ENCODE results near the gene LSS.
"Not testable (repeated sequence)": the region's sequence is repeated elsewhere in the genome, so short reads cannot be mapped to it uniquely, and the experiment has no call there.

The LSS gene

GRCh38 chr21:46245213-46245915 is 16.8 kb upstream of the LSS start:
- DNase-seq: no peak

DNA sequence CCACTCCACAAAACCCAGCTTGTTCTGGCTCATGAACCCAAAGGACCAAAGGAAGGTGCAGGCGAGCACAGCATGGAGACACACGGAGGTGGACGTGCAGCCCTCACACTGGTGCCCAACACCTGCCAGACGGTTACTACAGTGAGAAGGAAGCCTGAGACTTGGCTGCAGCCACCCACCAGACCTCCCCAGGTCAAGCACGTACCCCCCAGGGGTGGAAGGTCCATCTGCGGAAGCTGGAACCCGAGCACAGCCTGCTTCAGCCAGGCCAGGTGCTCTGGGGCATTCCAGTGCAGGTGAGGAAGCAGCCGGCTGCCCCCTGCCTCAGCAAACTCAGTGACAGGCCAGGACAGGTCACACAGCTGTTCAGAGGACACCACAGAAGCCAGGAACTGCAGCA is 16.0 kb upstream of the LSS start:
- DNase-seq: no peak

GRCh38 chr21:46243960-46244361 is 15.4 kb upstream of the LSS start:
- DNase-seq: no peak

DNA sequence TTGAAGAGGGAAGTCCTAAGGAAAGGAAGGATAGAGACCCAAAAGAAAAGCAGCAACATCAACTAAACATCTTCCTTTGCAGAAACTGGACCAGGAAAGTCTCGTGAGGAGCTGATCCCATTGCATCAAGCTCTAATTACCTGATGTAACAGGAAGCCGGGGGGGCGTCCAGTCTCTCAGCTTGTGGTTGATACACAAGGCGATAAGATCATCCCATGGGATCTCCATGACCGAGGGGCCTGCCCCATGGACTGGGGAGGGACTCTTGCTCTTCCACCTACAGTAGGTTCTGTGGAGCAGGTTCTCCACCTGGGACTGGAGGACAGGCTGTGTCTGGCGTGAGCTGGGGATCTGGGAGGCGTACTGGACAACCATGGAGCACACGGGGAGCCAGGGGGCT is 14.8 kb upstream of the LSS start:
- peak; percentile 43 for DNase-seq

- not testable (repeated sequence) for DNase-seq
These were observed 13.0 kb upstream of the LSS start for GRCh38 chr21:46241577-46241976.

- no peak for DNase-seq
These were observed 11.3 kb upstream of the LSS start for GRCh38 chr21:46239817-46240325.

DNA sequence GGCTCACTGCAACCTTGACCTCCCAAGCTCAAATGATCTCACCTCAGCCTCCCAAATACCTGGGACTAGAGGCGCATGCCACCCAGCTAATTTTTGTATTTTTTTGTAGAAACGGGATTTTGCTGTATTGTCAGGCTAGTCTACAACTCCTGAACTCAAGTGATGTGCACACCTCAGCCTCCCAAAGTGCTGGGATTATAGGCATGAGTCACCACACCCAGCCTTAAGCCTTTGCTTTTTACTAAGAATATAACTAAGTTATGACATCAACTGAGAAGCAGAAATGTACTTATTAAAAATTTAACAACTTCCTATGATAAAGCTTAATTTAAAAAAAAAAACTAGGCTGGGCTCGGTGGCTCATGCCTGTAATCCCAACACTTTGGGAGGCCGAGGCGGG is 8.9 kb upstream of the LSS start:
- DNase-seq: no peak

GRCh38 chr21:46234436-46234950 is 5.9 kb upstream of the LSS start:
- no peak for DNase-seq

GRCh38 chr21:46229923-46230260 is 1.3 kb upstream of the LSS start:
- no peak for DNase-seq

- no peak for DNase-seq
These were observed 754 bp upstream of the LSS start for GRCh38 chr21:46229133-46229922.

DNA sequence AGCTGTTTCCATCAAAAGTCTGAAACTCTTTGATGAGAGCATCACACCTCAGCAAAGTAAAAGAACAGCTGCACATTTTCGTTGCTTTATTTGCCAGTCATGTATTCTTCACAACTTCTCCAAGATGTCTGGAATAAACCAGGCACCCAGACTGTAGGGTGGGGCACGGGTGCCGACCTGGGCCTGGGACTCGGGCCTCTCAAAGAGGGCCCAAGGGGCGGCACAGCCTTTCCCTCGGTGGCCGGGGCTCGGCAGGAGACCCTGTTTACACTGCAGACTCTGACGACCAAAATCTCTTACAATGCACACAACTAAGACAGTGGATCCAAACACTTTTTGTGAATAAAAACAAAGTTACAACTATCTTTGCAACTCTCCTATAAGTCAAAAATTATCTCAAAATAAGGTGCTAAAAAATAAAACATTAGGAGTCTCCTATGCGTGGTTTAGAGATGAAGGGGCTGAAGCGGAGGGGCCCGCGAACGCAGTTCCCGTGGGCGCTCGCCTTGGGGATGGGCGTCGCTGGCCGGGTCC is 696 bp downstream of the LSS start:
- no peak for DNase-seq

DNA sequence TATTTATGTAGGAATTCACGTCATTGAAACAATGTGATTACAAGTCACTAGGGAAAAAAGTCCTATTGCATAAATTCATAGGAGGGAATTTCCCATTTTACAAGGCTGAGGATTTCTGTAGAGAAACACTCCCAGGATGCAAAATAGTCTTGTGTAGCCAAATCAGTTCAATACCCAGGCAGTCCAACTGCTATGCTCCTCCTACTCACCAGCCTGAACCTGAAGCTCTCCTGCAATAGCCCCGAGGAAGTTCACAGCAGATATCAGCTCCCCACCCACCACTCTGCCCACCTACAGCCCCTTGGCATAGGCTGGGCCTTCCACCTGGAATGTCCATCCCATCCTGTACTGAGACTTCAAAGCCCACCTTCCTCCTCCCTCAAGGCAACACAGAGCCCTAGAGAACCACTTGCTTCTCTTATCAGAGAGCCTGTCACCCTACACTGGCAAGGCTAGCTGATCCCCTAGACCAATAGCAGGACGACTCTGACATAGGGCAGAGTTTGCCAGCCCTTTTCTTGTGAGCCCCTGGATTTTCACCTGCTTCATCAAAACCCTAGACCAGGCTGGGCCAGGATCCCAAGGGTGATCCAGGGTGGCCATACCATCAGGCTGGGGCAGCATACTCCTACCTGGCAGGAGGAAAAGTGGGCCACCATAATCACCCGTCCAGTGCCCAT is 1.5 kb downstream of the LSS start:
- DNase-seq: peak; percentile 7

DNA sequence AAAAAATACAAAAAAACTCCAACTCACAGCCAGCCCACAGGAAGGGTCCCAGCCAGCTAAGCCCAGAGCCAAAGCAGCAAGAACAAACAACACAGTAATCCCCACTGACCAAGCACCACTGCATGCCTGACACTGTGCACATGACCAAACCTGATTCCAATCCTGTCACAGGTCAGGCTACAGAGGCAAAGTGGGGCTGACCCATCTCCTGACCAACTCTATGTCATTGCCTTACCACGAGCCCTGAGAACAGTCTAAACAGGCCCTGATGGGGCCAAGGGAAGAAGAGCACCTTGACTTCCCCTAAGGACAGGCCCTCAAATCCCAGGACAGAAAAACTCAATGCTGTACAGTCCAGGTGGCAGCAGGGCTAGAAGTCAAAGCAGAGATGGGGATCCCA is 2.4 kb downstream of the LSS start:
- DNase-seq: no peak

DNA sequence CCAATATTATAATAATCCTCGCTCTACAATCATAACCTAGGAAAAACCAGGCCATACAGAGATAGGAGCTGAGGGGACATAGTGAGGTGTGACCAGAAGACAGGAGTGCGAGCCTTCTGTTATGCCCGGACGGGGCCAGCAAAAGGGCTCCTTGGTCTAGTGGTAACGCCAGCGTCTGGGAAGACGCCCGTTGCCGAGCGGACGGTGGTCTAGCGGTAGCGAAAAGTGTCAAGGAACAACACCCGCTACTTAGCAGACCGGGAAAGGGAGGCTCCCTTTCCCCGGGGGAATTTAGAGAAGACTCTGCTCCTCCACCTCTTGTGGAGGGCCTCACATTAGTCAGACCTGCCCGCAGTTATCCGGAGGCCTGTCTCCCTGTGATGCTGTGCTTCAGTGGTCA is 4.9 kb downstream of the LSS start:
- not testable (repeated sequence) for DNase-seq

DNA sequence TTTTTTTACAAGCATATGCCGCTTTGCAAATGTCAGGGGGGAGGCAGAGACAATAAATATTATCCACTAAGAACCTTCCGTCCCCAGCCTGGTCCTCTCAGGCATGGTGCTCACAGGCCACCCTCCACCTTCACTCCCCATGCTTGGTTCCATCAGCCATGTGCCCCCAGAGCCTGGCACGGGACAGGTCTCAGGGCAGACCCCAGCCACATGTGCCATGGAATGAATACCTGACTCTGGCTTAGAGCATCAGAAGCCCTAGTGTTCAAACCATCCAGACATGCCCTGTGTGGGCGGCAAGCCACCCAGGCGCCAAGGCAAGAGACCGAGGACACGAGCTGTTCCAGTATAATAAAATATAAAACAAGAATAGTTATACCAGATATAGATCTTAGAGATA is 5.4 kb downstream of the LSS start:
- DNase-seq: no peak

GRCh38 chr21:46222436-46223116 is 6.0 kb downstream of the LSS start:
- DNase-seq: no peak

- DNase-seq: no peak
These were observed 6.7 kb downstream of the LSS start for GRCh38 chr21:46221664-46222435.

GRCh38 chr21:46220847-46221246 is 7.7 kb downstream of the LSS start:
- DNase-seq: no peak

DNA sequence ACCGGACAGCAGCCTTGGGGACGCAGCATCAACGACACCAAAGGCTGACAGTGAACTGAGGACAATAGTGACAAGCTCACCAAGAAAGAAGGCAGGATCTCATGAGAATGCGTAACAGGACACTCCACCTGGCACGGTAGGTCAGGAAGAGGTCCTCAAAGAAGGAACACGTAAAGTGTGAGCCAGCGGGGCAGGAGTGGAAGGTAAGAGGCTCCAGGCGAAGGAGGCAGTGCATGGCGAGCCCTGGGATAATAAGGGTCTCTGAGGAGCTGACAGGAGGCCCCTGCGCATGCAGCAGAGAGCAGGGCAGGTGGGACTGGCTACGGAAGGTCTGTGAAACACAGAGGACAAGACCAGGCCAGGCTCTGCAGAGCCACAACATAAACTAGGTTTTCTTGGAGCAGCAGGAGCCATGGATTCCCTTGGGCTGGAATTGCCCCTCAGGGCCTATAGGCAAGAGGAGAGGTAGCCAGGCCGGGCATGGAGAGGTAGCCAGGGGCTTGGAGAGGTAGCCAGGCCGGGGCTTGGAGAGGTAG is 8.2 kb downstream of the LSS start:
- no peak for DNase-seq

DNA sequence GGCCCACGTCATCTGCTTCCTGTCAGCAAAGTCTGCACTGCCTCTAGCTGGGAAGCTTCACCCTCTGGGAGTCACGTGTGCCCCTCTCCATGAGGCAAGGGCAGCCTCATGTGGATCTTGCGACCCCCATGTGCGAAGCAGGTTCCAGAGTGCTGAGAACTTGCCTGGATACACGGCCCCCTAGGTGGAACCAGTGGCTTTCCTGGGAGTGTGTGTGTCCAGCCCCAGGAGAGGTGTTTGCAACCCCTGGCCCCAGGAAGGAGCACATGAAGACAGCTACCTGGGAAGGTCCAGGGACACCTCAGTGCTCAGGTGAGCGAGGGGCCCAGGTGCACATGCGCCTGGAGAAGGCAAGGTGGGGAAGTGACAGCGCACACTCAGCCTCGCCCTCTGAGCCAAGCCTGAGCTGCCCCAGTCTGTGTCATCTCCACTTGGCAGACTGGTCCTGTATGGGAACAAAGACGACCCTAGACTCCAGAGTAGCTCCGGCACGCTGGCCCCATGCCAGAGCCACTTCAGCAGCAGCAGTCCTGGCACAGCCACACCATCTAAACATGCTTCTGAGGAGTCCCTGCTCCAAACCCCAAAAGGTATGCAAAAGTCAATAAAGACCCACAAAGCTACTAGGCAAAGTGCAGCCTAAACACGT is 8.9 kb downstream of the LSS start:
- DNase-seq: no peak

- DNase-seq: no peak
These were observed 9.5 kb downstream of the LSS start for GRCh38 chr21:46218906-46219590.

All from GF-D8 (cell line).